ENCODE results near the gene BRD3OS.

The BRD3OS gene

GRCh38 chr9:133978899-133979272, 46.4 kb upstream of the BRD3OS start:
- peak overlapping the region in 1 of 7 experiments; percentile 19 for H3K4me3 ChIP-seq (ENCODE audit: control insufficient read depth in 1 of 7, extremely low read depth in 1 of 7, insufficient read depth in 4 of 7, low read depth in 2 of 7, low read length in 6 of 7)
- H3K27ac ChIP-seq (ENCODE audit: insufficient read depth in 1 of 2, low read depth in 1 of 2, low read length in 2 of 2, poor library complexity in 1 of 2, severe bottlenecking in 2 of 2): no peak overlapping the region
- CTCF ChIA-PET: interaction anchor here (0.7 to 1.2 kb wide), 3 partner anchors 8 to 15 kb away, joined by 3 to 7 read pairs (median 3); no protein-coding TSS in a partner anchor

GRCh38 chr9:133979273-133979920, 45.9 kb upstream of the BRD3OS start:
- peak overlapping the region in 1 of 7 experiments; percentile 19 for H3K4me3 ChIP-seq (ENCODE audit: control insufficient read depth in 1 of 7, extremely low read depth in 1 of 7, insufficient read depth in 4 of 7, low read depth in 2 of 7, low read length in 6 of 7)
- H3K27me3 ChIP-seq (replicated peaks in 2 of 5; ENCODE audit: control insufficient read depth in 4 of 5, insufficient read depth in 5 of 5, low read length in 4 of 5): peaks cover 0 to 17% (median 0%) of the 10 kb centered on the region in 5 experiments
- ChIA-PET POLR2A (no interaction called here), CTCF (interaction anchor here (1.1 to 1.6 kb wide), 3 partner anchors 10 to 182 kb away, joined by 3 to 7 read pairs (median 3); no protein-coding TSS in a partner anchor)
- H3K36me3 ChIP-seq (ENCODE audit: control insufficient read depth in 4 of 4, insufficient read depth in 4 of 4, low read length in 3 of 4): no peaks in the 10 kb centered on the region
- no peaks in the 10 kb centered on the region for H3K4me1 ChIP-seq (ENCODE audit: control extremely low read depth in 1 of 4, control insufficient read depth in 4 of 4, insufficient read depth in 4 of 4, low read length in 3 of 4)
- WGBS (ENCODE audit: insufficient coverage): 53% methylated on average over 36 of the region's 37 CpGs
- H3K9me3 ChIP-seq (ENCODE audit: control extremely low read depth in 1 of 5, control insufficient read depth in 4 of 5, insufficient read depth in 2 of 5, low read depth in 1 of 5, low read length in 4 of 5): no peaks in the 10 kb centered on the region
- H3K27ac ChIP-seq (ENCODE audit: insufficient read depth in 1 of 2, low read depth in 1 of 2, low read length in 2 of 2, poor library complexity in 1 of 2, severe bottlenecking in 2 of 2): no peak overlapping the region
- DNase-seq: no peak

More at GRCh38 chr9:133978899-133979272, 46.4 kb upstream of the BRD3OS start:
- POLR2A ChIA-PET: no interaction called here
- 87% methylated on average over 12 of the region's 16 CpGs for WGBS (ENCODE audit: insufficient coverage)
- Histone ChIP-seq H3K27me3 (replicated peaks in 2 of 5; ENCODE audit: control insufficient read depth in 4 of 5, insufficient read depth in 5 of 5, low read length in 4 of 5) (peaks cover 0 to 17% (median 0%) of the 10 kb centered on the region in 5 experiments), H3K4me1 (ENCODE audit: control extremely low read depth in 1 of 4, control insufficient read depth in 4 of 4, insufficient read depth in 4 of 4, low read length in 3 of 4) (no peaks in the 10 kb centered on the region), H3K9me3 (ENCODE audit: control extremely low read depth in 1 of 5, control insufficient read depth in 4 of 5, insufficient read depth in 2 of 5, low read depth in 1 of 5, low read length in 4 of 5) (no peaks in the 10 kb centered on the region), H3K36me3 (ENCODE audit: control insufficient read depth in 4 of 4, insufficient read depth in 4 of 4, low read length in 3 of 4) (no peaks in the 10 kb centered on the region)
- no peak for DNase-seq

GRCh38 chr9:133979921-133980863, 45.1 kb upstream of the BRD3OS start:
- no peaks in the 10 kb centered on the region for H3K4me1 ChIP-seq (ENCODE audit: control extremely low read depth in 1 of 4, control insufficient read depth in 4 of 4, insufficient read depth in 4 of 4, low read length in 3 of 4)
- DNase-seq: no peak
- WGBS (ENCODE audit: insufficient coverage): 89% methylated on average over 15 of the region's 22 CpGs
- no peak overlapping the region for H3K27ac ChIP-seq (ENCODE audit: insufficient read depth in 1 of 2, low read depth in 1 of 2, low read length in 2 of 2, poor library complexity in 1 of 2, severe bottlenecking in 2 of 2)
- H3K27me3 ChIP-seq (replicated peaks in 2 of 5; ENCODE audit: control insufficient read depth in 4 of 5, insufficient read depth in 5 of 5, low read length in 4 of 5): peaks cover 0 to 17% (median 0%) of the 10 kb centered on the region in 5 experiments
- ChIA-PET CTCF (interaction anchor here (1.0 to 1.6 kb wide), 4 partner anchors 14 to 183 kb away, joined by 3 to 4 read pairs (median 3); no protein-coding TSS in a partner anchor), POLR2A (no interaction called here)
- H3K9me3 ChIP-seq (ENCODE audit: control extremely low read depth in 1 of 5, control insufficient read depth in 4 of 5, insufficient read depth in 2 of 5, low read depth in 1 of 5, low read length in 4 of 5): no peaks in the 10 kb centered on the region
- H3K36me3 ChIP-seq (ENCODE audit: control insufficient read depth in 4 of 4, insufficient read depth in 4 of 4, low read length in 3 of 4): no peaks in the 10 kb centered on the region
- no peak overlapping the region for H3K4me3 ChIP-seq (ENCODE audit: control insufficient read depth in 1 of 7, extremely low read depth in 1 of 7, insufficient read depth in 4 of 7, low read depth in 2 of 7, low read length in 6 of 7)

GRCh38 chr9:133980864-133981588, 44.3 kb upstream of the BRD3OS start:
- Histone ChIP-seq H3K27me3 (replicated peaks in 2 of 5; ENCODE audit: control insufficient read depth in 4 of 5, insufficient read depth in 5 of 5, low read length in 4 of 5) (peaks cover 0 to 17% (median 2%) of the 10 kb centered on the region in 5 experiments), H3K9me3 (ENCODE audit: control extremely low read depth in 1 of 5, control insufficient read depth in 4 of 5, insufficient read depth in 2 of 5, low read depth in 1 of 5, low read length in 4 of 5) (no peaks in the 10 kb centered on the region), H3K27ac (ENCODE audit: insufficient read depth in 1 of 2, low read depth in 1 of 2, low read length in 2 of 2, poor library complexity in 1 of 2, severe bottlenecking in 2 of 2) (no peak overlapping the region), H3K36me3 (ENCODE audit: control insufficient read depth in 4 of 4, insufficient read depth in 4 of 4, low read length in 3 of 4) (no peaks in the 10 kb centered on the region), H3K4me1 (ENCODE audit: control extremely low read depth in 1 of 4, control insufficient read depth in 4 of 4, insufficient read depth in 4 of 4, low read length in 3 of 4) (no peaks in the 10 kb centered on the region), H3K4me3 (ENCODE audit: control insufficient read depth in 1 of 7, extremely low read depth in 1 of 7, insufficient read depth in 4 of 7, low read depth in 2 of 7, low read length in 6 of 7) (no peak overlapping the region)
- whole genome bisulfite sequencing (ENCODE audit: insufficient coverage): 96% methylated on average over 14 of the region's 25 CpGs
- POLR2A ChIA-PET: no interaction called here
- no peak for DNase-seq
- CTCF ChIA-PET: interaction anchor here (1.0 to 1.6 kb wide), 4 partner anchors 13 to 183 kb away, joined by 3 to 4 read pairs (median 3); no protein-coding TSS in a partner anchor

- ChIA-PET CTCF (no interaction called here), POLR2A (no interaction called here)
- Histone ChIP-seq H3K27ac (ENCODE audit: insufficient read depth in 1 of 2, low read depth in 1 of 2, low read length in 2 of 2, poor library complexity in 1 of 2, severe bottlenecking in 2 of 2) (no peak overlapping the region), H3K4me3 (ENCODE audit: control insufficient read depth in 1 of 7, extremely low read depth in 1 of 7, insufficient read depth in 4 of 7, low read depth in 2 of 7, low read length in 6 of 7) (no peak overlapping the region), H3K4me1 (ENCODE audit: control extremely low read depth in 1 of 4, control insufficient read depth in 4 of 4, insufficient read depth in 4 of 4, low read length in 3 of 4) (no peaks in the 10 kb centered on the region), H3K36me3 (ENCODE audit: control insufficient read depth in 4 of 4, insufficient read depth in 4 of 4, low read length in 3 of 4) (no peaks in the 10 kb centered on the region), H3K27me3 (replicated peaks in 2 of 5; ENCODE audit: control insufficient read depth in 4 of 5, insufficient read depth in 5 of 5, low read length in 4 of 5) (peaks cover 0 to 19% (median 2%) of the 10 kb centered on the region in 5 experiments), H3K9me3 (ENCODE audit: control extremely low read depth in 1 of 5, control insufficient read depth in 4 of 5, insufficient read depth in 2 of 5, low read depth in 1 of 5, low read length in 4 of 5) (no peaks in the 10 kb centered on the region)
- WGBS (ENCODE audit: insufficient coverage): 97% methylated on average over 14 of the region's 14 CpGs
- DNase-seq: no peak
Measured at GRCh38 chr9:133981589-133981957, 43.7 kb upstream of the BRD3OS start.

DNA sequence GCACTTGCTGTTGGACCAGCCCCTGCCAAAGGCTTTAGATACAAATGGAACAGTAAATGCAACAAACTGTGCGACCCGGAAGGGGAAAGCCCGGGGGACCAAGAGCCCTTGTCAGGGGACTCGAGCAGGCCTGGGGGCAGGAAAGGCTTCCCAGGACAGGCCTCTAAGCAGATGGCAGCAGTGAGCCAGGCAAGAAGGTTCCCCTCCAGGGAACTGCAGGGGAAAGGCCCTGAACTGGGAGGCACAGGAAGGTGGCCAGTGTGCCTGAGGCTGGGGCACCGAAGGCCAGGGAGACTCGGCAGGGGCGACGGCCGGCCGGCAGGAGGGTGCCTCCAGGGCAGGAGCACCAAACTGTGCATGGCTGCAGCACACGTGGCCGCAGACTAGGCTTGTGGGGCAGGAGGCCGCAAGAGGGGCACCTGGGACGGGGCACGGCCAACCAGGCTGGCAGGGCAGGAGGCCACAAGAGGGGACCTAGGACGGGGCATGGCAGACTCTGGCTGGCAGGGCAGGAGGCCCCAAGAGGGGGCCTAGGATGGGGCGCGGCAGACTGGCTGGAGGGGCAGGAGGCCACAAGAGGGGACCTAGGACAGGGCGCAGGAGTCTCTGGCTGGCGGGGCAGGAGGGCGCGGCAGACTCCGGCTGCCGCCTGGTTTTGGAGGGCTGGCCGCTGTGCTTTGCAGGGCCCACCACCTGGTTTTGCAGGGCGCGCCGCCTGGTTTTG, 43.2 kb upstream of the BRD3OS start:
- H3K27me3 ChIP-seq (replicated peaks in 2 of 5; ENCODE audit: control insufficient read depth in 4 of 5, insufficient read depth in 5 of 5, low read length in 4 of 5): peaks cover 0 to 19% (median 2%) of the 10 kb centered on the region in 5 experiments
- no peak for DNase-seq
- H3K4me3 ChIP-seq (ENCODE audit: control insufficient read depth in 1 of 7, extremely low read depth in 1 of 7, insufficient read depth in 4 of 7, low read depth in 2 of 7, low read length in 6 of 7): no peak overlapping the region
- no peaks in the 10 kb centered on the region for H3K36me3 ChIP-seq (ENCODE audit: control insufficient read depth in 4 of 4, insufficient read depth in 4 of 4, low read length in 3 of 4)
- no peak overlapping the region for H3K27ac ChIP-seq (ENCODE audit: insufficient read depth in 1 of 2, low read depth in 1 of 2, low read length in 2 of 2, poor library complexity in 1 of 2, severe bottlenecking in 2 of 2)
- 92% methylated on average over 28 of the region's 28 CpGs for WGBS (ENCODE audit: insufficient coverage)
- H3K9me3 ChIP-seq (ENCODE audit: control extremely low read depth in 1 of 5, control insufficient read depth in 4 of 5, insufficient read depth in 2 of 5, low read depth in 1 of 5, low read length in 4 of 5): no peaks in the 10 kb centered on the region
- H3K4me1 ChIP-seq (ENCODE audit: control extremely low read depth in 1 of 4, control insufficient read depth in 4 of 4, insufficient read depth in 4 of 4, low read length in 3 of 4): no peaks in the 10 kb centered on the region
- POLR2A ChIA-PET: no interaction called here
- CTCF ChIA-PET: interaction anchor here (2.7 kb wide), 1 partner anchor 11 kb away, joined by 6 read pairs; no protein-coding TSS in a partner anchor
